ENCODE data around the gene IMMP2L.

GRCh38 chr7:111096997-111097396, 465.3 kb downstream of the IMMP2L start:
- TF ChIP-seq POLR2A (IDR thresholded peaks at IDR 0.05; ENCODE audit: low read depth, low read length) (no peak), CTCF (conservative IDR thresholded peaks at IDR 0.05; ENCODE audit: low read depth, low read length) (no peak), CEBPB (IDR thresholded peaks at IDR 0.05; ENCODE audit: low read depth, low read length) (no peak), CHD1 (IDR thresholded peaks at IDR 0.05; ENCODE audit: low read depth, low read length) (no peak), SMC3 (IDR thresholded peaks at IDR 0.05; ENCODE audit: low read depth, low read length) (no peak), USF2 (IDR thresholded peaks at IDR 0.05; ENCODE audit: low read depth, low read length) (no peak), MAFK (IDR thresholded peaks at IDR 0.05; ENCODE audit: low read depth, low read length) (no peak), MAZ (IDR thresholded peaks at IDR 0.05; ENCODE audit: borderline replicate concordance, low read depth, low read length) (no peak), RAD21 (IDR thresholded peaks at IDR 0.05; ENCODE audit: low read length) (no peak), MXI1 (IDR thresholded peaks at IDR 0.05; ENCODE audit: borderline replicate concordance, low read depth, low read length) (no peak), FOS (IDR thresholded peaks at IDR 0.05; ENCODE audit: low read depth, low read length) (no peak), BHLHE40 (IDR thresholded peaks at IDR 0.05; ENCODE audit: low read depth, low read length) (no peak)
